T-helper 22 cell (primary cell): ENCODE measurements around the gene STEEP1.
A peak's percentile ranks its signal among the peaks of the same experiment; 100 is the strongest.

ENCODE experiments used
- DNase-seq: peaks from one replicate; pipeline ENCODE4 v3.0.0-alpha.2; 2020; ENCODE audit warnings: low read depth

Gene STEEP1

GRCh38 chrX:119565107-119565663 lies at the start of gene STEEP1:
Gene STEEP1, minus strand, starts transcription at chrX:119565409. Its CDS starts 54 bp downstream, at chrX:119565355.
- DNase-seq, result peak; percentile 71

GRCh38 chrX:119614776-119615175 lies 49.6 kb upstream of the STEEP1 start:
- DNase-seq, result no peak

GRCh38 chrX:119607018-119607389 lies 41.8 kb upstream of the STEEP1 start:
- DNase-seq, result no peak

- DNase-seq, result peak; percentile 84
These were observed 41.2 kb upstream of the STEEP1 start, which contains the start of gene NKRF for GRCh38 chrX:119606280-119607017. Gene NKRF, minus strand, starts transcription at chrX:119606424.

- DNase-seq, result peak; percentile 41
These were observed 40.5 kb upstream of the STEEP1 start for GRCh38 chrX:119605464-119606279.

- DNase-seq, result no peak
These were observed 39.7 kb upstream of the STEEP1 start for GRCh38 chrX:119604766-119605463.

GRCh38 chrX:119602701-119603255 lies 37.6 kb upstream of the STEEP1 start:
- DNase-seq, result no peak

GRCh38 chrX:119589810-119590209 lies 24.6 kb upstream of the STEEP1 start:
- no peak for DNase-seq

- DNase-seq, result no peak
These were observed 18.3 kb upstream of the STEEP1 start for GRCh38 chrX:119583431-119584059.

GRCh38 chrX:119579414-119579813 lies 14.2 kb upstream of the STEEP1 start:
- no peak for DNase-seq

GRCh38 chrX:119574394-119575266 lies 9.4 kb upstream of the STEEP1 start, which contains the start of gene UBE2A:
Gene UBE2A, plus strand, starts transcription at chrX:119574563. Its CDS starts 149 bp downstream, at chrX:119574712.
- DNase-seq, result peak; percentile 79

GRCh38 chrX:119573840-119574393 lies 8.7 kb upstream of the STEEP1 start:
- no peak for DNase-seq

GRCh38 chrX:119573222-119573621 lies 8.0 kb upstream of the STEEP1 start:
- no peak for DNase-seq

GRCh38 chrX:119570351-119570835 lies 5.2 kb upstream of the STEEP1 start:
- no peak for DNase-seq

GRCh38 chrX:119552508-119552907 lies 12.7 kb downstream of the STEEP1 start:
- DNase-seq, result no peak

GRCh38 chrX:119549327-119550016 lies 15.7 kb downstream of the STEEP1 start:
- DNase-seq, result no peak

GRCh38 chrX:119541188-119541587 lies 24.0 kb downstream of the STEEP1 start:
- DNase-seq, result no peak

GRCh38 chrX:119539872-119540271 lies 25.3 kb downstream of the STEEP1 start:
- DNase-seq, result no peak

- DNase-seq, result no peak
These were observed 27.7 kb downstream of the STEEP1 start for GRCh38 chrX:119537487-119537886.
